Measurements from ENCODE around the gene PLEKHA7. TPM values are rescaled to one million over a fixed set of nuclear protein-coding genes. Genes with fewer than 3 reads are reported as not detected.

PLEKHA7 gene
- total RNA-seq, 1 experiment from 2014 or later, result 57.6 TPM

DNA sequence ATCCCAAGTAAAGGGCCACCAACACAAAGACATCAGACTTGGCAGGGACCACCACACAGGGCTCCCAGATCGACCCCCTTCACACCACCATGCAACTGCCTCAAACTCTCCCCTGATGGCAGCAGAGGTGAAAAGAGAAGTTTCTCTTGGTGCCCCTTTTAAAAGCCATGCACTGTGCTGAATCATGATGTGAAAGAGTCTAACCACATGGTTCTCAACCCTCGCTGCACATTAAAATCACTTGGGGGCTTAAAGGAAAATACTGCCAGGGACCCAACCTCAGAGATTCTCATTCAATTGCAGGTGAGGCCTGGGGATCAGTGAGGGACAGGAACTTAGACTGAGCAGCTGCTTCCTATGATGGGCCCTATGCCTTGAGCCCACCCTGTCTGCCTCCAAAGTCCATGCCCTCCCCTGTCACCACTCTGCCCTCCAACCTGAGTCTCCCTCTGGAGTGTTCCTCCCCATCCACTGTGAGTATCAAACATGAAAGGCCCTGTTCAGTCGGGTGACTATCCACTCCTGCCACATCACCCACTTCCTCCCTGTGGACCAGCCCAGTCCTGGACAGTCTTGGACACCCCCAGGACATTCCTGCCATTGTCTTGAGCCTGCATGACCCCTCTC is 40.8 kb downstream of the PLEKHA7 start:
- peaks cover 24% of the 10 kb centered on the region for H3K4me1 Mint-ChIP-seq (ENCODE audit: low read depth, unreplicated experiment)
- H3K9me3 ChIP-seq, result no peaks in the 10 kb centered on the region
- no peak for TF ChIP-seq CTCF (IDR thresholded peaks at IDR 0.05; ENCODE audit: insufficient read depth in 1 of 2, low read depth in 1 of 2, low read length in 1 of 2, severe bottlenecking in 1 of 2, unreplicated experiment in 1 of 2)

DNA sequence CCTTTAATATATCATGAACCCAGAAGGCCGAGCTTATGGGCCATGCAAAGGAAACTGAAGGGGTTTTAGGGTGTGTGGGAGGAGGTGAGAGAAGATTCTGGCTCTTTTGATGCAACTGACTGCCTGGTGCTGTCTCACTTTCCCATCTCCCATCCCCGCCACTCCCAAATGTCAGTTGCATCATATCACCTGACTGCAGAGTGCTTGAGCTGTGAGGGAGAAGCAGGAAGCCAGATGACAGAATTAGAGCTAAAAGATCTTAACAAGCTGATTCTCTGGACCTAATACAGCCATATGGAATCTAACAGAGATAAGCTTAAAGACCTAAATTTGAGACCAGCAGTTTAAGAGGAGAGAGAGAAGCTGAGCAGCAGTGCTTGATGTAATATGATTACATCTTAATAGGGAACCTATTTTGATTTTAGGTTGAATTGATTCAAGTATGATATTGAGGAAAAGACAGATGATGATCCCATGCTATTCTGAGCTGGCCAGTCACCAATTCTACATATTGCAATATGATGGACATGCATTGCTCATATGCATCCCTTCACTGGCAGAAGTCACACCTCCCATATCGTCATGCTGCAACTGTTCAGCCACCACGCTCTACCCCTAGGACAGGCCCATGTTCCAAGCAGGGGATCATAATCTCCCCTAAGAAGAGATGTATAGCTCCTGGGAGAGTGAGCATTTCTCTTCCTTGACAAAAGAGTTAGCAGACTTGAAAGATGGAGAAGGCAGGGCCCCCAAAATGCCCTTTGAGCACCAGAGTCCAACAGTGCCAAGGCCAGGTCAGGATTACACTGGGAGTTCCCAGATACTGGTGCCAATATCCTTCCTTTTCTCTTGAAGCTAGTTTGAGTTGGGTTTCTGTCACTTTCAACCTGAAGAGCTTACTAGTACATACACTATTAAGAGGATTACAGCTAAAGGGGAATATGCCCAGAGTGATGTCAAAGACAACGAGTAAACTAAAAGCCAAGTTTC is 44.9 kb downstream of the PLEKHA7 start:
- TF ChIP-seq CTCF (IDR thresholded peaks at IDR 0.05; ENCODE audit: insufficient read depth in 1 of 2, low read depth in 1 of 2, low read length in 1 of 2, severe bottlenecking in 1 of 2, unreplicated experiment in 1 of 2), result no peak
- H3K4me1 ChIP-seq, result peaks cover 21% of the 10 kb centered on the region
- no peaks in the 10 kb centered on the region for H3K27me3 ChIP-seq (replicated peaks; ENCODE audit: control insufficient read depth, insufficient read depth, low read length)
- no peaks in the 10 kb centered on the region for H3K27me3 Mint-ChIP-seq (ENCODE audit: insufficient read depth, unreplicated experiment)
- no peaks in the 10 kb centered on the region for H3K9me3 Mint-ChIP-seq (ENCODE audit: unreplicated experiment)
- H3K36me3 ChIP-seq (ENCODE audit: control insufficient read depth, insufficient read depth, low read length), result no peaks in the 10 kb centered on the region
- H3K36me3 Mint-ChIP-seq (ENCODE audit: insufficient read depth, unreplicated experiment), result peaks cover 16% of the 10 kb centered on the region
- POLR2A ChIA-PET, result no interaction called here
- no peak overlapping the region for H3K4me3 Mint-ChIP-seq (ENCODE audit: unreplicated experiment)
- CTCF ChIA-PET, result no interaction called here
- H3K27ac Mint-ChIP-seq (ENCODE audit: unreplicated experiment), result no peak overlapping the region
- peaks cover 32% of the 10 kb centered on the region for H3K4me1 Mint-ChIP-seq (ENCODE audit: low read depth, unreplicated experiment)
- no peak overlapping the region for H3K4me3 ChIP-seq (ENCODE audit: low read depth, low read length)
- intact Hi-C loops (cut with micrococcal nuclease; ENCODE audit: unreplicated experiment), result no loop called here
- BruUV-seq (replicated peaks), result no TSS peak
- no peaks in the 10 kb centered on the region for H3K9me3 ChIP-seq
- DNase-seq, result no peak

More for the DNA sequence above, 40.8 kb downstream of the PLEKHA7 start:
- Histone ChIP-seq H3K4me3 (ENCODE audit: low read depth, low read length) (no peak overlapping the region), H3K36me3 (ENCODE audit: control insufficient read depth, insufficient read depth, low read length) (no peaks in the 10 kb centered on the region), H3K27me3 (replicated peaks; ENCODE audit: control insufficient read depth, insufficient read depth, low read length) (no peaks in the 10 kb centered on the region), H3K4me1 (no peaks in the 10 kb centered on the region)
- CTCF ChIA-PET, result no interaction called here
- no peaks in the 10 kb centered on the region for H3K9me3 Mint-ChIP-seq (ENCODE audit: unreplicated experiment)
- H3K36me3 Mint-ChIP-seq (ENCODE audit: insufficient read depth, unreplicated experiment), result peaks cover 8% of the 10 kb centered on the region
- H3K4me3 Mint-ChIP-seq (ENCODE audit: unreplicated experiment), result no peak overlapping the region
- no peak for DNase-seq
- BruUV-seq (replicated peaks), result no TSS peak
- POLR2A ChIA-PET, result no interaction called here
- intact Hi-C loops (cut with micrococcal nuclease; ENCODE audit: unreplicated experiment), result no loop called here
- H3K27ac Mint-ChIP-seq (ENCODE audit: unreplicated experiment), result no peak overlapping the region
- no peaks in the 10 kb centered on the region for H3K27me3 Mint-ChIP-seq (ENCODE audit: insufficient read depth, unreplicated experiment)

DNA sequence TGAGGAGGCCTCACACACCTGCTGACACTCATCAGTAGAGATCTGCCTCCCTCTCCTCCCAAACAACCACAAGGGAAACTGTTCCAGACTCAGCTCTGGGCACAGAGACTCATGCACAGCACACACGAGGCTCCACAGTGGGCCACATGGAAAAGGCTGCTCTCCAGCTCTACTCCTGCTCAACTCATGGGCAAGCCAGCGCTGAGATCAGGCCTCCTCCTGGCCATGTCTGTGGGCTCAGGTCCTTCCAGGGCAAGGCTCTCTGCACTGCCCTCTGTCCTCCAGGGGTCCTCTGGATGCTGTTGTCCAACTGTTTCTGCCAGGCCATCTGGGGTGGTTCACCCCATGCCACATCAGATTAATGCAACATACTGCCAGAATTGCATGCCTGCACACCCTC is 46.0 kb downstream of the PLEKHA7 start:
- no peak for DNase-seq
- peaks cover 16% of the 10 kb centered on the region for H3K36me3 Mint-ChIP-seq (ENCODE audit: insufficient read depth, unreplicated experiment)
- H3K4me1 ChIP-seq, result peaks cover 21% of the 10 kb centered on the region
- ChIA-PET CTCF (interaction anchor here (1.6 kb wide), 1 partner anchor 23 kb away, joined by 7 read pairs; no protein-coding TSS in a partner anchor), POLR2A (no interaction called here)
- peaks cover 32% of the 10 kb centered on the region for H3K4me1 Mint-ChIP-seq (ENCODE audit: low read depth, unreplicated experiment)
- no peak overlapping the region for H3K4me3 Mint-ChIP-seq (ENCODE audit: unreplicated experiment)
- no peak overlapping the region for H3K27ac Mint-ChIP-seq (ENCODE audit: unreplicated experiment)
- no peak overlapping the region for H3K4me3 ChIP-seq (ENCODE audit: low read depth, low read length)
- no TSS peak for BruUV-seq (replicated peaks)
- intact Hi-C loops (cut with micrococcal nuclease; ENCODE audit: unreplicated experiment), result no loop called here
- no peaks in the 10 kb centered on the region for H3K27me3 ChIP-seq (replicated peaks; ENCODE audit: control insufficient read depth, insufficient read depth, low read length)
- TF ChIP-seq CTCF (IDR thresholded peaks at IDR 0.05; ENCODE audit: insufficient read depth in 1 of 2, low read depth in 1 of 2, low read length in 1 of 2, severe bottlenecking in 1 of 2, unreplicated experiment in 1 of 2), result no peak
- H3K9me3 Mint-ChIP-seq (ENCODE audit: unreplicated experiment), result no peaks in the 10 kb centered on the region
- no peaks in the 10 kb centered on the region for H3K36me3 ChIP-seq (ENCODE audit: control insufficient read depth, insufficient read depth, low read length)
- no peaks in the 10 kb centered on the region for H3K9me3 ChIP-seq
- H3K27me3 Mint-ChIP-seq (ENCODE audit: insufficient read depth, unreplicated experiment), result no peaks in the 10 kb centered on the region

All from Caco-2 (cell line).